GM18951 (cell line): Measurements from ENCODE around the gene YOD1.

Source experiments
- POLR2A ChIP-seq: IDR thresholded peaks from 4 replicates; pipeline ENCODE4 v1.6.1; 2011; ENCODE audit warnings: mild to moderate bottlenecking; ENCODE audit not compliant: insufficient read length, insufficient read depth; ENCODE audit errors: extremely low read depth
- in situ Hi-C: fragments of 300-500 bp; cut with MboI; formaldehyde crosslinking; loops from one replicate; pipeline ENCODE4 v1.12.0; 2022; ENCODE audit warnings: low sequenced_read_pairs, mixed read lengths, inconsistent platforms; ENCODE audit not compliant: unreplicated experiment

Gene YOD1

GRCh38 chr1:207081088-207081487 lies 30.1 kb upstream of the YOD1 start:
- in situ Hi-C loops, result loop anchor here (10.0 kb wide), 1 partner anchor 414 kb away; the partner anchor contains the start of gene CR1
- no peak for TF ChIP-seq POLR2A

DNA sequence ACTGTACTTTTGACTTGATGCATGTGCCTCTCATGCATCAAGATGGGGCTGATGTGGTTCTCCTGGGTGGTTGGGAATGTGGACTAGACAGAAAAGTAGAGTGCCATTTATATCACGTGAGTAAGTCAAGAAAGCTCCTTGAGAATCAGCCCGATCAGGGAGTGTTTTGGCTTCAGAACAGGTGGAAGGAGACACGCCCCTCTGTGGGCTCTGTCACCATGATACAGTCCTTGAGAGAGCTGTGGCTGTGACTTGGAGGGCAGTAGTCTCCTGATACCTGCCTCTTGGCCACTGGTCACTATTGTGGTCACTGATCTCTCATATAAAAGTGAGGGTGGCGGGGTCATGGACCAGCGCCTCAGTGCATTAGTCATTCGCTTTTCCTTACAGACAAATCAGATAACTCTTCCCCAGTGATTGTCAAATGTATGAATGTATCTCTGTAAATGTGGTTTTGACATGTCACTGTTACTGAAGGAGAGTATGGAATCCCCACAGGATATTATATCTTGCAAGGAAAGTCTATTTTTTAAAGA lies 28.8 kb upstream of the YOD1 start:
- in situ Hi-C loops, result loop anchor here (10.0 kb wide), 1 partner anchor 415 kb away; the partner anchor contains the start of gene CR1
- TF ChIP-seq POLR2A, result no peak

DNA sequence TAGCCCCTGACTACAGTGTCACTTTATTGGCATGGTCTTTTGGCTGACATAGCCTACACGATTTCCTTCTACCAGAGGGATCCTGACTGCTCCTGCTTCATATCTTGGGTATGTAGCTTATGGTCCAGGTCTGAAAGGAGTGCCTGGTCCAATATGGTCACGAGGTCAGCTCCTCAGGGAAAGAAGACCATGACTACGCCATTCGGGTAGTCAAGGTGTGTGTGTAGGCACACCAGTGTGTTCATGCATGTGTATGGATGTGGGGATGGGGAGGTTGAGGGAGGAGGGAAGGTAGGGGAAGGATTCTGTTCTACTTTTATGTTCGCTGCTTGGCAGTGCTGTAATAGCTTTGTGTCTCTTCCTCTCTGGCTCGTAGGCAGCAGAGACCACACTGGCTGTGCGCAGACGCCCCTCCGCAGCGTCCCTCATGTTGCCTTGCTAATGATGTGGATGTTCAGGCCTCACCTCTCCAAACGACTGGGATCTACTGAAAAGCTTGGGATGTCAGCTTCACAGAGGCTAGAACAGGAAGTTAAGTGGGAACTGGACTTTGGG lies 27.6 kb upstream of the YOD1 start:
- in situ Hi-C loops, result no loop called here
- TF ChIP-seq POLR2A, result no peak

GRCh38 chr1:207077470-207078377 lies 26.7 kb upstream of the YOD1 start:
- in situ Hi-C loops, result no loop called here
- TF ChIP-seq POLR2A, result no peak

- in situ Hi-C loops, result no loop called here
- TF ChIP-seq POLR2A, result no peak
These were observed 26.0 kb upstream of the YOD1 start for GRCh38 chr1:207077012-207077411.

GRCh38 chr1:207076181-207076955 lies 25.4 kb upstream of the YOD1 start:
- no peak for TF ChIP-seq POLR2A
- in situ Hi-C loops, result no loop called here

DNA sequence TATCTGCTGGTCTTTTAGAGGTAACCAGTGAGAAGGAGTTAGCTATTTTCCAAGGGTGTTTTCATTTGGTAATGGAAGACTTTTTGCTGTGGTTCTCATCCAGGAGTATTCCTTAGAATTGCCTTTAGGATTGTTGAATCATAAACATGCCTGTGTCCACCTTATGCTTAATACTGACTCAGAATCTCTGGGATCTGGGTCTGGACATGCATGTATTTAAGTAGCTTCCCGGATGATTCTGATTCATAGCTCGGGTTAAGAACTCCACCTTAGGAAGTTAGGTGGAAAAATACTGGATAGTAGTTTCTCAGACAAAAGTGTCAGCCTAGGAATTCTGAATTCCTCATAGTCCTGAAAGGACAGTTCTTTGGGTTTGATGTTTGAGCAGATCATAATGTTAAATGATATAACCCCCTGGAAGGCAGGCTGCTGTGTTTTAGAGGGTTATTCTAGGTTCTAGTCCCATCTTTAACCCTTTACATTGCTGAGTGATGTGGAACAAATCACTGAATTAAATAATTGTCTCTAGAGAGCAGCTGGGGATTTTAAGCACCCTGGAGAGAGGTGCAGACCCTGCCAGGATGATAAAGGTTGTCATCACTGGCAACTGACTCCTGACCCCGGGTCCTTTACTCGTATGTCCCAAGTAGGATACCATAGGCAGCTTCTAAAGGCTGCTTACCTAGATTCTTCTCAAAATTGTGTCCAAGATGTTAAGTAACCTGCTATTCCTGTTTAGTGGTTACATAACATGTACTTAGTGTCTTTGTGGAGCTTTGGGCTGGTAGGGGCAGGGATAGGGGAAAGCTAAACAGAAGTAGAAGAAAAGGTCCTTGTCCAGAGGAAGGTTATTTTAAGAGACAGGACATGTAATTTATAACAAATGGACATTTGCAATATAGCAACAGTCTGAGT lies 23.2 kb upstream of the YOD1 start:
- TF ChIP-seq POLR2A, result no peak

GRCh38 chr1:207072233-207072632 lies 21.2 kb upstream of the YOD1 start:
- TF ChIP-seq POLR2A, result no peak
- in situ Hi-C loops, result no loop called here

More for the DNA sequence above, 23.2 kb upstream of the YOD1 start:
- in situ Hi-C loops, result no loop called here

- no peak for TF ChIP-seq POLR2A
- in situ Hi-C loops, result no loop called here
These were observed 20.4 kb upstream of the YOD1 start for GRCh38 chr1:207071426-207071825.

GRCh38 chr1:207070811-207071210 lies 19.8 kb upstream of the YOD1 start:
- TF ChIP-seq POLR2A, result no peak
- in situ Hi-C loops, result no loop called here

- in situ Hi-C loops, result no loop called here
- TF ChIP-seq POLR2A, result no peak
These were observed 19.0 kb upstream of the YOD1 start for GRCh38 chr1:207069858-207070506.

- no peak for TF ChIP-seq POLR2A
- in situ Hi-C loops, result no loop called here
These were observed 18.1 kb upstream of the YOD1 start for GRCh38 chr1:207069061-207069460.
